Thoracic aorta (tissue), 2 donors: ENCODE results near the gene NDUFAB1. TPM values are rescaled to one million over a fixed set of nuclear protein-coding genes. Genes with fewer than 3 reads are reported as not detected.

ENCODE experiments used
- ATAC-seq: fragments of 150-250 bp; one replicate; pipeline ENCODE4 v1.8.0; 2017; ENCODE audit warnings: low read depth; ENCODE audit not compliant: insufficient number of reproducible peaks, low FRiP score
- DNase-seq: peaks from one replicate; pipeline ENCODE4 v3.0.0-alpha.2; 2020; ENCODE audit warnings: low spot score
- H3K27ac ChIP-seq, 2 donors: fragments of 200-600 bp; sonication (generic); 1 replicate in 1 of 2; 2 replicates in 1 of 2; pipeline ENCODE4 v1.5.1; 2016; ENCODE audit warnings: mild to moderate bottlenecking in 2 of 2, moderate library complexity in 2 of 2
- H3K27me3 ChIP-seq: fragments of 200-600 bp; sonication (generic); replicated peaks from 2 replicates; pipeline ENCODE4 v1.6.0; 2016; ENCODE audit warnings: mild to moderate bottlenecking; ENCODE audit not compliant: insufficient read depth
- H3K36me3 ChIP-seq: fragments of 200-600 bp; sonication (generic); one replicate; pipeline ENCODE4 v1.5.1; 2016
- H3K4me1 ChIP-seq, 2 donors: fragments of 200-600 bp; sonication (generic); 1 replicate in 1 of 2; 2 replicates in 1 of 2; pipeline versions ENCODE4 v1.5.1 to v1.6.0; 2016; ENCODE audit warnings: low read depth in 2 of 2, mild to moderate bottlenecking in 1 of 2; ENCODE audit not compliant: control insufficient read depth in 1 of 2
- H3K4me3 ChIP-seq: fragments of 200-600 bp; sonication (generic); 2 replicates; pipeline ENCODE4 v1.5.1; 2016; ENCODE audit warnings: mild to moderate bottlenecking
- H3K9me3 ChIP-seq: fragments of 200-600 bp; sonication (generic); 2 replicates; pipeline ENCODE4 v1.5.1; 2016
- total RNA-seq, 2 donors: library from RNA; depleted of rRNA; stranded (reverse); fragments of >200 nt; gene quantifications; one replicate each; pipeline versions ENCODE4 v1.1.0 to v1.2.3, GENCODE V29; 2016
- TF ChIP-seq, protein P1 (sequence below): fragments of 200-600 bp; sonication (generic); IDR thresholded peaks from one replicate; pipeline ENCODE4 v1.5.1; 2019; ENCODE audit warnings: antibody characterized with exemption

Gene NDUFAB1
- total RNA-seq, 2 donors from 2014 or later, result 48.7 to 63.1 TPM

GRCh38 chr16:23581764-23582163, 14.4 kb downstream of the NDUFAB1 start:
- Histone ChIP-seq H3K4me3 (no peak overlapping the region), H3K27me3 (no peaks in the 10 kb centered on the region), H3K36me3 (peaks cover 43% of the 10 kb centered on the region), H3K27ac (no peak overlapping the region), H3K4me1 (no peaks in the 10 kb centered on the region), H3K9me3 (no peaks in the 10 kb centered on the region)
- DNase-seq, result no peak
- TF ChIP-seq, protein P1, sequence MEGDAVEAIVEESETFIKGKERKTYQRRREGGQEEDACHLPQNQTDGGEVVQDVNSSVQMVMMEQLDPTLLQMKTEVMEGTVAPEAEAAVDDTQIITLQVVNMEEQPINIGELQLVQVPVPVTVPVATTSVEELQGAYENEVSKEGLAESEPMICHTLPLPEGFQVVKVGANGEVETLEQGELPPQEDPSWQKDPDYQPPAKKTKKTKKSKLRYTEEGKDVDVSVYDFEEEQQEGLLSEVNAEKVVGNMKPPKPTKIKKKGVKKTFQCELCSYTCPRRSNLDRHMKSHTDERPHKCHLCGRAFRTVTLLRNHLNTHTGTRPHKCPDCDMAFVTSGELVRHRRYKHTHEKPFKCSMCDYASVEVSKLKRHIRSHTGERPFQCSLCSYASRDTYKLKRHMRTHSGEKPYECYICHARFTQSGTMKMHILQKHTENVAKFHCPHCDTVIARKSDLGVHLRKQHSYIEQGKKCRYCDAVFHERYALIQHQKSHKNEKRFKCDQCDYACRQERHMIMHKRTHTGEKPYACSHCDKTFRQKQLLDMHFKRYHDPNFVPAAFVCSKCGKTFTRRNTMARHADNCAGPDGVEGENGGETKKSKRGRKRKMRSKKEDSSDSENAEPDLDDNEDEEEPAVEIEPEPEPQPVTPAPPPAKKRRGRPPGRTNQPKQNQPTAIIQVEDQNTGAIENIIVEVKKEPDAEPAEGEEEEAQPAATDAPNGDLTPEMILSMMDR, result no peak
- no peak for ATAC-seq

DNA sequence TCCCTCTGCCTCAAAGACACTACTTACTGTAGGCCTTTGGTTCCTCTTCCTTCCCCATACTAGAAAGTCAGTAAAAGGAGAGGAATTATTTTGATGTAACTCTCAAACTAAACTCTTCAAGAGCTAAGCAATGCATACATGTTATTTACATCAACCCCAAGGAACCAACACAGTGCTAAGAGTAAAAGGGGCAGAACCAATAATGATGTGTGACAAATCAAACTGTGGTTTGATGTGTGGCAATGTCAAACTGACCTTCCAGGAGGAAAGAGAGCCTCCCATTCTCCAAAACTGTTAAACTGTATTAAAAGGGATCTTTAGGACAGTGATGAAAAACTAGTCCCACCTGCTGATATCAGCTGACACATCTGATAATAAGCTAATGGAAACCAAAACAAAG, 15.7 kb downstream of the NDUFAB1 start:
- Histone ChIP-seq H3K36me3 (peaks cover 35% of the 10 kb centered on the region), H3K9me3 (no peaks in the 10 kb centered on the region), H3K4me3 (no peak overlapping the region), H3K27me3 (no peaks in the 10 kb centered on the region), H3K27ac (no peak overlapping the region), H3K4me1 (no peaks in the 10 kb centered on the region)
- TF ChIP-seq, protein P1, result no peak
- ATAC-seq (no peak), DNase-seq (no peak)

- H3K9me3 ChIP-seq, result no peaks in the 10 kb centered on the region
- H3K36me3 ChIP-seq, result peaks cover 25% of the 10 kb centered on the region
- DNase-seq, result no peak
- H3K27me3 ChIP-seq, result no peaks in the 10 kb centered on the region
- ATAC-seq, result no peak
- TF ChIP-seq, protein P1, result no peak
- no peaks in the 10 kb centered on the region for H3K4me1 ChIP-seq
- H3K27ac ChIP-seq, result no peak overlapping the region
- no peak overlapping the region for H3K4me3 ChIP-seq
These were observed 16.7 kb downstream of the NDUFAB1 start for GRCh38 chr16:23579371-23579770.

- DNase-seq (no peak), ATAC-seq (no peak)
- TF ChIP-seq, protein P1, result no peak
- H3K36me3 ChIP-seq, result peaks cover 29% of the 10 kb centered on the region
- no peaks in the 10 kb centered on the region for H3K4me1 ChIP-seq
- no peaks in the 10 kb centered on the region for H3K9me3 ChIP-seq
- H3K27ac ChIP-seq, result no peak overlapping the region
- H3K27me3 ChIP-seq, result no peaks in the 10 kb centered on the region
- H3K4me3 ChIP-seq, result no peak overlapping the region
These were observed 17.9 kb downstream of the NDUFAB1 start for GRCh38 chr16:23578101-23578830.

DNA sequence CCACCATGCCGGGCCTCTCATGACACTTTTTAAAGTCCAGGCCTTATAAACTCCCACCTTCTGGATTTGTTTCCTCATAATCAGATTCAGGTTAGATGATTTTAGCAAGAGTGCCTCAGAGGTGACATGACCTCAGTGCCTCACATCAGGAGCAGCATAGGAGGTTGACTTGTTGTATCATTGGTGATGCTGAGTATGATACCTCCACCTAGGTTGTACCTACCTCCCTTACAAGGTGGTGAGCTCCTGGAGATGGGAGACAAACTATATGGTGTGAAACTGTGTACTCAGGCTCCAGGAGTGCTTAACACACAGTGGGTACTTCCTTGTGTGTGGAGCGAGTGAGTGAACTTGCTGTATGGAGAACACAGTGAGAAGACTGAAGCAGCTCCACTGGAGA, 18.6 kb downstream of the NDUFAB1 start:
- Histone ChIP-seq H3K27me3 (no peaks in the 10 kb centered on the region), H3K9me3 (no peaks in the 10 kb centered on the region), H3K4me1 (no peaks in the 10 kb centered on the region), H3K27ac (no peak overlapping the region), H3K36me3 (peaks cover 30% of the 10 kb centered on the region), H3K4me3 (no peak overlapping the region)
- TF ChIP-seq, protein P1, result no peak
- ATAC-seq (no peak), DNase-seq (no peak)
